ENCODE measurements around the gene LSG1.

DNA sequence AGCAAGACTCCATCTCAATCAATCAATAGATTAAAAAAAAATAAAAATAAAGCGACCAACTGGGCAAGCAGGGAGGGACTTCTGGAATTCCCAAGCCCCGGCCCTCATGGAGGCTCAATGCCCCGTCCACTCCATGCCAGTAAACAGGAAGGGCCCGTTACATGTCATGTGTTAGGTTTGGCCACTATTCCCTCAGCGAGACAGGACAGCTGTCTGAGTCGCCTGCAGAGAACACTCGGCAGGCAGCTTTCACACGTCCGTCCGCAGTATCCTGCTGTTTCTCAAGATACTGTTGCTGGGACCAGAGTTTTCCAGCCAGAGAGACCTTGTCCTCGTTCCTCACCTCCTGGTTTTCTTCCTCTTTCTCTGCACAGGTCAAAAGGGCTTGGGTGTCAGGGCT lies 56.8 kb downstream of the LSG1 start:
- TF ChIP-seq, protein P1, sequence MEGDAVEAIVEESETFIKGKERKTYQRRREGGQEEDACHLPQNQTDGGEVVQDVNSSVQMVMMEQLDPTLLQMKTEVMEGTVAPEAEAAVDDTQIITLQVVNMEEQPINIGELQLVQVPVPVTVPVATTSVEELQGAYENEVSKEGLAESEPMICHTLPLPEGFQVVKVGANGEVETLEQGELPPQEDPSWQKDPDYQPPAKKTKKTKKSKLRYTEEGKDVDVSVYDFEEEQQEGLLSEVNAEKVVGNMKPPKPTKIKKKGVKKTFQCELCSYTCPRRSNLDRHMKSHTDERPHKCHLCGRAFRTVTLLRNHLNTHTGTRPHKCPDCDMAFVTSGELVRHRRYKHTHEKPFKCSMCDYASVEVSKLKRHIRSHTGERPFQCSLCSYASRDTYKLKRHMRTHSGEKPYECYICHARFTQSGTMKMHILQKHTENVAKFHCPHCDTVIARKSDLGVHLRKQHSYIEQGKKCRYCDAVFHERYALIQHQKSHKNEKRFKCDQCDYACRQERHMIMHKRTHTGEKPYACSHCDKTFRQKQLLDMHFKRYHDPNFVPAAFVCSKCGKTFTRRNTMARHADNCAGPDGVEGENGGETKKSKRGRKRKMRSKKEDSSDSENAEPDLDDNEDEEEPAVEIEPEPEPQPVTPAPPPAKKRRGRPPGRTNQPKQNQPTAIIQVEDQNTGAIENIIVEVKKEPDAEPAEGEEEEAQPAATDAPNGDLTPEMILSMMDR (IDR thresholded peaks at IDR 0.05) = no peak
- TF ChIP-seq POLR2A (IDR thresholded peaks at IDR 0.05; ENCODE audit: low read depth) (no peak), POLR2AphosphoS5 (IDR thresholded peaks at IDR 0.05) (no peak)
